Stomach (tissue), 4 donors: ENCODE results near the gene GDF2.

Experiments used
- CTCF ChIP-seq, 7 experiments: fragments of 450-650 bp in 4 of 7; fragments of 200-600 bp in 3 of 7; sonication (generic) in 3 of 7; IDR thresholded peaks; one replicate each; pipeline ENCODE4 v1.5.1; 2016 to 2019; ENCODE audit warnings: antibody characterized with exemption in 7 of 7, control low read depth in 2 of 7, mild to moderate bottlenecking in 1 of 7
- EP300 ChIP-seq: sonication (generic); formaldehyde crosslinking; IDR thresholded peaks from one replicate; pipeline ENCODE4 v1.6.1; 2017; ENCODE audit warnings: antibody characterized with exemption
- POLR2A ChIP-seq, 4 donors: fragments of 450-650 bp; IDR thresholded peaks; one replicate each; pipeline ENCODE4 v1.6.1; 2016; ENCODE audit warnings: antibody characterized with exemption in 4 of 4, control low read depth in 2 of 4, mild to moderate bottlenecking in 1 of 4, moderate library complexity in 1 of 4

GRCh38 chr10:47363781-47364180, 41.5 kb downstream of the GDF2 start:
- TF ChIP-seq CTCF (IDR thresholded peaks at IDR 0.05) (no peak), POLR2A (IDR thresholded peaks at IDR 0.05) (no peak), EP300 (no peak)
